ENCODE data around the gene ITGB5.

ITGB5 gene

GRCh38 chr3:124884474-124885101, 2.6 kb downstream of the ITGB5 start:
- Mint-ChIP-seq H3K4me3 (no peak overlapping the region), H3K27ac (no peak overlapping the region), H3K27me3 (ENCODE audit: low read depth) (peaks cover 63% of the 10 kb centered on the region), H3K36me3 (ENCODE audit: low read depth) (no peaks in the 10 kb centered on the region), H3K9me3 (no peaks in the 10 kb centered on the region), H3K4me1 (ENCODE audit: low read depth) (no peaks in the 10 kb centered on the region)
- DNase-seq (ENCODE audit: low spot score) = no peak

- peaks cover 58% of the 10 kb centered on the region for H3K27me3 Mint-ChIP-seq (ENCODE audit: low read depth)
- DNase-seq (ENCODE audit: low spot score) = no peak
- H3K4me3 Mint-ChIP-seq = no peak overlapping the region
- H3K27ac Mint-ChIP-seq = no peak overlapping the region
- peaks cover 5% of the 10 kb centered on the region for H3K4me1 Mint-ChIP-seq (ENCODE audit: low read depth)
- H3K36me3 Mint-ChIP-seq (ENCODE audit: low read depth) = no peaks in the 10 kb centered on the region
- no peaks in the 10 kb centered on the region for H3K9me3 Mint-ChIP-seq
These were observed 3.2 kb downstream of the ITGB5 start for GRCh38 chr3:124883766-124884473.

GRCh38 chr3:124882816-124883747, 4.1 kb downstream of the ITGB5 start:
- Mint-ChIP-seq H3K4me3 (no peak overlapping the region), H3K36me3 (ENCODE audit: low read depth) (no peaks in the 10 kb centered on the region), H3K27me3 (ENCODE audit: low read depth) (peaks cover 50% of the 10 kb centered on the region), H3K9me3 (no peaks in the 10 kb centered on the region), H3K4me1 (ENCODE audit: low read depth) (peaks cover 11% of the 10 kb centered on the region), H3K27ac (no peak overlapping the region)
- DNase-seq (ENCODE audit: low spot score) = no peak

- Mint-ChIP-seq H3K36me3 (ENCODE audit: low read depth) (no peaks in the 10 kb centered on the region), H3K9me3 (no peaks in the 10 kb centered on the region), H3K27me3 (ENCODE audit: low read depth) (peaks cover 45% of the 10 kb centered on the region), H3K4me1 (ENCODE audit: low read depth) (peaks cover 11% of the 10 kb centered on the region), H3K4me3 (no peak overlapping the region), H3K27ac (no peak overlapping the region)
- DNase-seq (ENCODE audit: low spot score) = no peak
These were observed 5.0 kb downstream of the ITGB5 start for GRCh38 chr3:124881976-124882697.

GRCh38 chr3:124879337-124879680, 7.9 kb downstream of the ITGB5 start:
- no peaks in the 10 kb centered on the region for H3K9me3 Mint-ChIP-seq
- peaks cover 37% of the 10 kb centered on the region for H3K27me3 Mint-ChIP-seq (ENCODE audit: low read depth)
- H3K36me3 Mint-ChIP-seq (ENCODE audit: low read depth) = no peaks in the 10 kb centered on the region
- no peak overlapping the region for H3K27ac Mint-ChIP-seq
- H3K4me3 Mint-ChIP-seq = no peak overlapping the region
- peaks cover 11% of the 10 kb centered on the region for H3K4me1 Mint-ChIP-seq (ENCODE audit: low read depth)
- DNase-seq (ENCODE audit: low spot score) = no peak

GRCh38 chr3:124878561-124879336, 8.4 kb downstream of the ITGB5 start:
- H3K36me3 Mint-ChIP-seq (ENCODE audit: low read depth) = no peaks in the 10 kb centered on the region
- H3K27ac Mint-ChIP-seq = peak overlapping the region; percentile 38
- H3K9me3 Mint-ChIP-seq = no peaks in the 10 kb centered on the region
- H3K27me3 Mint-ChIP-seq (ENCODE audit: low read depth) = peaks cover 32% of the 10 kb centered on the region
- peak; percentile 32 for DNase-seq (ENCODE audit: low spot score)
- peak overlapping the region; percentile 52 for H3K4me3 Mint-ChIP-seq
- H3K4me1 Mint-ChIP-seq (ENCODE audit: low read depth) = peaks cover 11% of the 10 kb centered on the region

- Mint-ChIP-seq H3K4me3 (no peak overlapping the region), H3K27ac (no peak overlapping the region), H3K27me3 (ENCODE audit: low read depth) (peaks cover 29% of the 10 kb centered on the region), H3K9me3 (no peaks in the 10 kb centered on the region), H3K36me3 (ENCODE audit: low read depth) (no peaks in the 10 kb centered on the region), H3K4me1 (ENCODE audit: low read depth) (peaks cover 11% of the 10 kb centered on the region)
- DNase-seq (ENCODE audit: low spot score) = no peak
These were observed 9.5 kb downstream of the ITGB5 start for GRCh38 chr3:124877674-124878073.

GRCh38 chr3:124876401-124876878, 10.7 kb downstream of the ITGB5 start:
- no peaks in the 10 kb centered on the region for H3K9me3 Mint-ChIP-seq
- no peak overlapping the region for H3K4me3 Mint-ChIP-seq

GRCh38 chr3:124873226-124873625, 13.9 kb downstream of the ITGB5 start:
- H3K27ac Mint-ChIP-seq = no peak overlapping the region
- DNase-seq (ENCODE audit: low spot score) = no peak
- H3K27me3 Mint-ChIP-seq (ENCODE audit: low read depth) = peaks cover 22% of the 10 kb centered on the region
- H3K4me1 Mint-ChIP-seq (ENCODE audit: low read depth) = no peaks in the 10 kb centered on the region
- no peaks in the 10 kb centered on the region for H3K9me3 Mint-ChIP-seq
- H3K36me3 Mint-ChIP-seq (ENCODE audit: low read depth) = no peaks in the 10 kb centered on the region
- H3K4me3 Mint-ChIP-seq = no peak overlapping the region

More at GRCh38 chr3:124876401-124876878, 10.7 kb downstream of the ITGB5 start:
- Mint-ChIP-seq H3K27me3 (ENCODE audit: low read depth) (peaks cover 22% of the 10 kb centered on the region), H3K27ac (no peak overlapping the region), H3K36me3 (ENCODE audit: low read depth) (no peaks in the 10 kb centered on the region), H3K4me1 (ENCODE audit: low read depth) (peaks cover 11% of the 10 kb centered on the region)
- no peak for DNase-seq (ENCODE audit: low spot score)

- H3K9me3 Mint-ChIP-seq = no peaks in the 10 kb centered on the region
- H3K36me3 Mint-ChIP-seq (ENCODE audit: low read depth) = no peaks in the 10 kb centered on the region
- no peak for DNase-seq (ENCODE audit: low spot score)
- no peak overlapping the region for H3K4me3 Mint-ChIP-seq
- peaks cover 11% of the 10 kb centered on the region for H3K27me3 Mint-ChIP-seq (ENCODE audit: low read depth)
- H3K27ac Mint-ChIP-seq = no peak overlapping the region
- no peaks in the 10 kb centered on the region for H3K4me1 Mint-ChIP-seq (ENCODE audit: low read depth)
These were observed 19.7 kb downstream of the ITGB5 start for GRCh38 chr3:124867511-124867910.

GRCh38 chr3:124862006-124862405, 25.2 kb downstream of the ITGB5 start:
- H3K9me3 Mint-ChIP-seq = no peaks in the 10 kb centered on the region
- no peak for DNase-seq (ENCODE audit: low spot score)
- no peak overlapping the region for H3K4me3 Mint-ChIP-seq
- H3K27ac Mint-ChIP-seq = no peak overlapping the region
- no peaks in the 10 kb centered on the region for H3K4me1 Mint-ChIP-seq (ENCODE audit: low read depth)
- no peaks in the 10 kb centered on the region for H3K36me3 Mint-ChIP-seq (ENCODE audit: low read depth)
- peaks cover 8% of the 10 kb centered on the region for H3K27me3 Mint-ChIP-seq (ENCODE audit: low read depth)

GRCh38 chr3:124861041-124861440, 26.1 kb downstream of the ITGB5 start:
- DNase-seq (ENCODE audit: low spot score) = no peak
- Mint-ChIP-seq H3K4me1 (ENCODE audit: low read depth) (no peaks in the 10 kb centered on the region), H3K27ac (no peak overlapping the region), H3K4me3 (no peak overlapping the region), H3K27me3 (ENCODE audit: low read depth) (peaks cover 12% of the 10 kb centered on the region), H3K36me3 (ENCODE audit: low read depth) (no peaks in the 10 kb centered on the region), H3K9me3 (no peaks in the 10 kb centered on the region)

- Mint-ChIP-seq H3K27me3 (ENCODE audit: low read depth) (peaks cover 15% of the 10 kb centered on the region), H3K27ac (no peak overlapping the region), H3K4me3 (no peak overlapping the region), H3K36me3 (ENCODE audit: low read depth) (no peaks in the 10 kb centered on the region), H3K9me3 (no peaks in the 10 kb centered on the region), H3K4me1 (ENCODE audit: low read depth) (no peaks in the 10 kb centered on the region)
- no peak for DNase-seq (ENCODE audit: low spot score)
These were observed 26.6 kb downstream of the ITGB5 start for GRCh38 chr3:124860599-124860998.
